ENCODE data around the gene GRK3.

The GRK3 gene

DNA sequence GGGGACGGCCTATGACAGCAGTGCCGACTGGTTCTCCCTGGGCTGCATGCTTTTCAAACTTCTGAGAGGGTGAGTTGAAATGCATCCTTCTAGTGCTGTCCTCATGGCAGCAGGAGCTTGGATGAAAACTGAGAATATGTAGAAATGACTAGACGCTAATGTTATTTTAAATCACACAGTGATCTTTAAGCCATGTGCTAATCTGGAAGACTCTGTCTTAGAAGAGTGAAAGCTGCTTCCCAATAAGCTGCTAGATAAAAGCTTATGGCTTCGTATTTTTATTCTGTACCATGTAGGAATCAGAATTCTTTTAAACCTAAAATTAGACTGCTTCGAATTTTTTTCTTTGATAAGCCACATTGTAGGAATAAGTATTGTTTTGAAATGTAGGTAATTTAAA is 130.7 kb downstream of the GRK3 start:
- H3K27me3 ChIP-seq (ENCODE audit: control insufficient read depth, low read length) = no peaks in the 10 kb centered on the region
- H3K9me3 ChIP-seq (ENCODE audit: control insufficient read depth, insufficient read depth, low read length) = no peaks in the 10 kb centered on the region
- no peaks in the 10 kb centered on the region for H3F3A ChIP-seq (ENCODE audit: control insufficient read depth, insufficient read depth)
- H3K27ac ChIP-seq (ENCODE audit: low read depth, low read length) = no peak overlapping the region
- no peaks in the 10 kb centered on the region for H4K20me1 ChIP-seq (ENCODE audit: control insufficient read depth, insufficient read depth, low read depth, low read length)
- H3K79me2 ChIP-seq (ENCODE audit: control insufficient read depth, low read length) = no peaks in the 10 kb centered on the region
- H3K9me2 ChIP-seq (replicated peaks; ENCODE audit: control insufficient read depth, low read length) = no peaks in the 10 kb centered on the region
- no peaks in the 10 kb centered on the region for H3K36me3 ChIP-seq (ENCODE audit: control insufficient read depth, low read length)
- no peak overlapping the region for H3K4me2 ChIP-seq (ENCODE audit: low read length)
- no peak overlapping the region for H3K4me3 ChIP-seq (ENCODE audit: low read length)
- no peaks in the 10 kb centered on the region for H3K4me1 ChIP-seq (ENCODE audit: control insufficient read depth, low read length)
- TF ChIP-seq CTCF (IDR thresholded peaks at IDR 0.05; ENCODE audit: low read depth, low read length, poor library complexity, severe bottlenecking) (no peak), EZH2phosphoT487 (IDR thresholded peaks at IDR 0.05; ENCODE audit: borderline replicate concordance, low read length) (no peak)

DNA sequence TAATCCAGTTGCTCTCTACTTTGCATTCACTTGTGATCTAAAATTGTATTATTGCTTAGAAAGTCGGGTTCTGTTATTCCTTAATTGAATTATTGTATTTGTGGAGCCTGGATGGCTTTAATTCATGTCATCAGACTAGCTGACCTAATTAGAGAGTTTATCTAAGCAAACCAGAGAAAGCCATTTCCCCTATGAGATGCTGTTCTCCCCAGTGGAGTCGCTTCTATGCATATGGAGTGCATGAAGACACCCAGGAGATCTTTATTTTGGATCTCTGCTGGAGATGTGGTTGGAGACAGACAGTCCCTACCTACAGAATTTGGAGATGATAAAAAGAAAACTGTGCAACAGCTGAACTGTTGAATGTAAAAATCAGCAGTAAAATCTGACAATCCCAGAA is 132.3 kb downstream of the GRK3 start:
- Histone ChIP-seq H3K4me2 (ENCODE audit: low read length) (no peak overlapping the region), H3K4me1 (ENCODE audit: control insufficient read depth, low read length) (no peaks in the 10 kb centered on the region), H3K9me2 (replicated peaks; ENCODE audit: control insufficient read depth, low read length) (no peaks in the 10 kb centered on the region), H3F3A (ENCODE audit: control insufficient read depth, insufficient read depth) (no peaks in the 10 kb centered on the region; the same call in 1 of the 2 replicates), H3K36me3 (ENCODE audit: control insufficient read depth, low read length) (no peaks in the 10 kb centered on the region), H3K27ac (ENCODE audit: low read depth, low read length) (no peak overlapping the region), H3K79me2 (ENCODE audit: control insufficient read depth, low read length) (no peaks in the 10 kb centered on the region), H3K4me3 (ENCODE audit: low read length) (no peak overlapping the region), H3K9me3 (ENCODE audit: control insufficient read depth, insufficient read depth, low read length) (no peaks in the 10 kb centered on the region), H4K20me1 (ENCODE audit: control insufficient read depth, insufficient read depth, low read depth, low read length) (no peaks in the 10 kb centered on the region), H3K27me3 (ENCODE audit: control insufficient read depth, low read length) (no peaks in the 10 kb centered on the region)
- TF ChIP-seq EZH2phosphoT487 (IDR thresholded peaks at IDR 0.05; ENCODE audit: borderline replicate concordance, low read length) = no peak
- no peak for TF ChIP-seq CTCF (IDR thresholded peaks at IDR 0.05; ENCODE audit: low read depth, low read length, poor library complexity, severe bottlenecking)

DNA sequence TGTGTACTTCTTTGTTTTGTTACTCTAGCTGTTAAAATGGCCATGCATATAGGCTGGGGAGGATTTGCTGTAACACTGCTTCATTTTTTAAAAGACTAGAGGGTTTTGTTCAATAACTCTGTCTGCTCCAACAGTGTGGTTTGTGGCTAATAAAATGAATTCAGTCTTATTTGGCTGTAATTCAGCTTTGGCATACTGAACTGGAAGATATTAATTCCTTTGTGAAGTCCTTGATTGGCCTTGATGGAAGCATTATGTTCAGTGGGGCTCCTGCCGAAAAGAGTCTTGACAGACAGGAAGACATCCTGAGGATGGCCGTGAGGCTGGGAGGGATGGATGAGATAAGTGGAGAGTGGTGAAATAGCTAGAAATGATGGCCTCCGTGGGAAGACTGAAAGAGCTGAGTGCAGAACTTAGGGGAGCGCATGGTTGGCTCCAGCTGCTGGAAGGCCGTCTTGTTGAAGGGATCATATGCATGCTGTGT is 132.7 kb downstream of the GRK3 start:
- Histone ChIP-seq H3K9me3 (ENCODE audit: control insufficient read depth, insufficient read depth, low read length) (no peaks in the 10 kb centered on the region), H3K27ac (ENCODE audit: low read depth, low read length) (no peak overlapping the region), H3K9me2 (replicated peaks; ENCODE audit: control insufficient read depth, low read length) (no peaks in the 10 kb centered on the region), H3K4me3 (ENCODE audit: low read length) (no peak overlapping the region), H3K4me2 (ENCODE audit: low read length) (no peak overlapping the region), H3K27me3 (ENCODE audit: control insufficient read depth, low read length) (no peaks in the 10 kb centered on the region), H3F3A (ENCODE audit: control insufficient read depth, insufficient read depth) (no peaks in the 10 kb centered on the region; the same call in 1 of the 2 replicates), H3K4me1 (ENCODE audit: control insufficient read depth, low read length) (no peaks in the 10 kb centered on the region), H3K79me2 (ENCODE audit: control insufficient read depth, low read length) (no peaks in the 10 kb centered on the region), H3K36me3 (ENCODE audit: control insufficient read depth, low read length) (no peaks in the 10 kb centered on the region), H4K20me1 (ENCODE audit: control insufficient read depth, insufficient read depth, low read depth, low read length) (no peaks in the 10 kb centered on the region)
- TF ChIP-seq EZH2phosphoT487 (IDR thresholded peaks at IDR 0.05; ENCODE audit: borderline replicate concordance, low read length) (no peak), CTCF (IDR thresholded peaks at IDR 0.05; ENCODE audit: low read depth, low read length, poor library complexity, severe bottlenecking) (no peak)

All from DOHH2 (cell line).